Calu3 (cell line): ENCODE measurements around the gene CD200. TPM values are rescaled to one million over a fixed set of nuclear protein-coding genes. Genes with fewer than 3 reads are reported as not detected.

Source experiments
- BruUV-seq: library from RNA; stranded (reverse); fragments of 400-500 nt; replicated peaks from 2 replicates; lab custom pipeline; 2021; lab: Mats Ljungman, UMichigan
- CTCF ChIA-PET: fragments of 300-600 bp; sonication (Branson Sonifier 250); formaldehyde crosslinking; loops from one replicate; lab custom pipeline; 2022; ENCODE audit warnings: antibody characterized with exemption; lab: Charles Lee
- DNase-seq: peaks from one replicate; pipeline ENCODE4 v3.0.0; 2022
- H3K27ac Mint-ChIP-seq: one replicate; pipeline ENCODE4 v1.8.0; 2022; ENCODE audit warnings: mixed read lengths; ENCODE audit not compliant: unreplicated experiment
- H3K27me3 Mint-ChIP-seq: one replicate; pipeline ENCODE4 v1.8.0; 2022; ENCODE audit warnings: mixed read lengths; ENCODE audit not compliant: unreplicated experiment
- H3K36me3 Mint-ChIP-seq: one replicate; pipeline ENCODE4 v1.8.0; 2022; ENCODE audit warnings: mild to moderate bottlenecking, moderate library complexity, mixed read lengths; ENCODE audit not compliant: insufficient read depth, unreplicated experiment
- H3K4me1 Mint-ChIP-seq: one replicate; pipeline ENCODE4 v1.8.0; 2022; ENCODE audit warnings: mild to moderate bottlenecking, low read depth, mixed read lengths; ENCODE audit not compliant: unreplicated experiment
- H3K4me3 Mint-ChIP-seq: one replicate; pipeline ENCODE4 v1.8.0; 2022; ENCODE audit warnings: mild to moderate bottlenecking, low read depth, moderate library complexity, mixed read lengths; ENCODE audit not compliant: unreplicated experiment
- H3K9me3 Mint-ChIP-seq: one replicate; pipeline ENCODE4 v1.8.0; 2022; ENCODE audit warnings: low read depth, mixed read lengths; ENCODE audit not compliant: unreplicated experiment
- CTCF ChIP-seq: fragments of 200-600 bp; IDR thresholded peaks from one replicate; pipeline ENCODE4 v1.8.0; 2022; ENCODE audit warnings: antibody characterized with exemption; ENCODE audit not compliant: unreplicated experiment
- intact Hi-C: fragments of 100-400 bp; cut with micrococcal nuclease; formaldehyde crosslinking; loops from one replicate; pipeline ENCODE4 v1.10.0; 2022; ENCODE audit not compliant: unreplicated experiment
- total RNA-seq: library from RNA; stranded (reverse); gene quantifications from 2 replicates; pipeline ENCODE4 v1.2.3, GENCODE V29; 2022

CD200 gene
- total RNA-seq, 1 experiment from 2014 or later = not detected

- H3K36me3 Mint-ChIP-seq = no peaks in the 10 kb centered on the region
- no TSS peak for BruUV-seq
- no peak overlapping the region for H3K4me3 Mint-ChIP-seq
- intact Hi-C loops = no loop called here
- DNase-seq = no peak
- CTCF ChIA-PET = no interaction called here
- H3K4me1 Mint-ChIP-seq = no peaks in the 10 kb centered on the region
- no peak for TF ChIP-seq CTCF
- peaks cover 2% of the 10 kb centered on the region for H3K9me3 Mint-ChIP-seq
- peaks cover 14% of the 10 kb centered on the region for H3K27me3 Mint-ChIP-seq
- no peak overlapping the region for H3K27ac Mint-ChIP-seq
These were observed 6.2 kb downstream of the CD200 start for GRCh38 chr3:112339134-112339533.

GRCh38 chr3:112339609-112340008 lies 6.7 kb downstream of the CD200 start:
- BruUV-seq = no TSS peak
- Mint-ChIP-seq H3K27ac (no peak overlapping the region), H3K4me1 (no peaks in the 10 kb centered on the region), H3K36me3 (no peaks in the 10 kb centered on the region), H3K27me3 (peaks cover 14% of the 10 kb centered on the region), H3K9me3 (peaks cover 2% of the 10 kb centered on the region), H3K4me3 (no peak overlapping the region)
- no peak for DNase-seq
- intact Hi-C loops = no loop called here
- CTCF ChIA-PET = no interaction called here
- TF ChIP-seq CTCF = no peak

GRCh38 chr3:112341386-112341785 lies 8.4 kb downstream of the CD200 start:
- CTCF ChIA-PET = no interaction called here
- no TSS peak for BruUV-seq
- intact Hi-C loops = no loop called here
- no peak for TF ChIP-seq CTCF
- peaks cover 18% of the 10 kb centered on the region for H3K27me3 Mint-ChIP-seq
- H3K4me3 Mint-ChIP-seq = no peak overlapping the region
- DNase-seq = no peak
- H3K4me1 Mint-ChIP-seq = no peaks in the 10 kb centered on the region
- H3K36me3 Mint-ChIP-seq = no peaks in the 10 kb centered on the region
- H3K27ac Mint-ChIP-seq = no peak overlapping the region
- H3K9me3 Mint-ChIP-seq = peaks cover 2% of the 10 kb centered on the region

- no peak for DNase-seq
- no TSS peak for BruUV-seq
- intact Hi-C loops = no loop called here
- CTCF ChIA-PET = no interaction called here
- no peak for TF ChIP-seq CTCF
- no peak overlapping the region for H3K4me3 Mint-ChIP-seq
- H3K9me3 Mint-ChIP-seq = peaks cover 2% of the 10 kb centered on the region
- H3K27me3 Mint-ChIP-seq = peaks cover 25% of the 10 kb centered on the region
- no peaks in the 10 kb centered on the region for H3K4me1 Mint-ChIP-seq
- no peak overlapping the region for H3K27ac Mint-ChIP-seq
- H3K36me3 Mint-ChIP-seq = no peaks in the 10 kb centered on the region
These were observed 12.7 kb downstream of the CD200 start for GRCh38 chr3:112345681-112346080.
